Stimulated activated naive B cell treated with anti-CD40 and anti-IgM and Interleukin-4, amounts not matched to agents 10 μg/mL and 1 μg/mL and 100 μg/mL, for 72 hours (primary cell): ENCODE results near the gene PIP5K1C.
A peak's percentile ranks its signal among the peaks of the same experiment; 100 is the strongest.

Experiments used
- ATAC-seq, 2 donors: fragments of 150-1000 bp; cut with Tn5 transposase; replicated peaks; 2 replicates each; pipeline ENCODE4 v1.10.0; 2021; ENCODE audit warnings: moderate library complexity in 1 of 2
- DNase-seq: peaks from one replicate; pipeline ENCODE4 v3.0.0; 2021
- H3K27ac Mint-ChIP-seq: one replicate; pipeline ENCODE4 v1.8.0; 2022; ENCODE audit warnings: mild to moderate bottlenecking, mixed read lengths
- H3K27me3 Mint-ChIP-seq, 2 donors: one replicate each; pipeline ENCODE4 v1.8.0; 2022; ENCODE audit warnings: mixed read lengths in 2 of 2
- H3K36me3 Mint-ChIP-seq, 2 donors: one replicate each; pipeline ENCODE4 v1.8.0; 2022; ENCODE audit warnings: mixed read lengths in 2 of 2, mild to moderate bottlenecking in 1 of 2
- H3K4me1 Mint-ChIP-seq, 2 donors: one replicate each; pipeline ENCODE4 v1.8.0; 2022; ENCODE audit warnings: mixed read lengths in 2 of 2, mild to moderate bottlenecking in 1 of 2
- H3K4me3 Mint-ChIP-seq, 2 donors: one replicate each; pipeline ENCODE4 v1.8.0; 2022; ENCODE audit warnings: mild to moderate bottlenecking in 2 of 2, mixed read lengths in 2 of 2, moderate library complexity in 1 of 2
- H3K9me3 Mint-ChIP-seq, 2 donors: one replicate each; pipeline ENCODE4 v1.8.0; 2022; ENCODE audit warnings: mixed read lengths in 2 of 2, mild to moderate bottlenecking in 1 of 2

The PIP5K1C gene

GRCh38 chr19:3694361-3695123 lies 5.7 kb downstream of the PIP5K1C start:
- Mint-ChIP-seq H3K36me3 (peaks cover 31 to 48% of the 10 kb centered on the region in 2 donors), H3K9me3 (peaks cover 2 to 3% of the 10 kb centered on the region in 2 donors), H3K27ac (peak overlapping the region; percentile 17), H3K27me3 (no peaks in the 10 kb centered on the region), H3K4me3 (no peak overlapping the region), H3K4me1 (peaks cover 46 to 58% of the 10 kb centered on the region in 2 donors)
- ATAC-seq: no peak
- no peak for DNase-seq

- peaks cover 3% of the 10 kb centered on the region in 2 donors for H3K9me3 Mint-ChIP-seq
- no peak for DNase-seq
- H3K4me3 Mint-ChIP-seq: no peak overlapping the region
- peak overlapping the region; percentile 63 for H3K27ac Mint-ChIP-seq
- H3K4me1 Mint-ChIP-seq: peaks cover 41 to 56% of the 10 kb centered on the region in 2 donors
- no peak for ATAC-seq
- peaks cover 32 to 48% of the 10 kb centered on the region in 2 donors for H3K36me3 Mint-ChIP-seq
- H3K27me3 Mint-ChIP-seq: no peaks in the 10 kb centered on the region
Measured at GRCh38 chr19:3693025-3693925, 7.0 kb downstream of the PIP5K1C start.

DNA sequence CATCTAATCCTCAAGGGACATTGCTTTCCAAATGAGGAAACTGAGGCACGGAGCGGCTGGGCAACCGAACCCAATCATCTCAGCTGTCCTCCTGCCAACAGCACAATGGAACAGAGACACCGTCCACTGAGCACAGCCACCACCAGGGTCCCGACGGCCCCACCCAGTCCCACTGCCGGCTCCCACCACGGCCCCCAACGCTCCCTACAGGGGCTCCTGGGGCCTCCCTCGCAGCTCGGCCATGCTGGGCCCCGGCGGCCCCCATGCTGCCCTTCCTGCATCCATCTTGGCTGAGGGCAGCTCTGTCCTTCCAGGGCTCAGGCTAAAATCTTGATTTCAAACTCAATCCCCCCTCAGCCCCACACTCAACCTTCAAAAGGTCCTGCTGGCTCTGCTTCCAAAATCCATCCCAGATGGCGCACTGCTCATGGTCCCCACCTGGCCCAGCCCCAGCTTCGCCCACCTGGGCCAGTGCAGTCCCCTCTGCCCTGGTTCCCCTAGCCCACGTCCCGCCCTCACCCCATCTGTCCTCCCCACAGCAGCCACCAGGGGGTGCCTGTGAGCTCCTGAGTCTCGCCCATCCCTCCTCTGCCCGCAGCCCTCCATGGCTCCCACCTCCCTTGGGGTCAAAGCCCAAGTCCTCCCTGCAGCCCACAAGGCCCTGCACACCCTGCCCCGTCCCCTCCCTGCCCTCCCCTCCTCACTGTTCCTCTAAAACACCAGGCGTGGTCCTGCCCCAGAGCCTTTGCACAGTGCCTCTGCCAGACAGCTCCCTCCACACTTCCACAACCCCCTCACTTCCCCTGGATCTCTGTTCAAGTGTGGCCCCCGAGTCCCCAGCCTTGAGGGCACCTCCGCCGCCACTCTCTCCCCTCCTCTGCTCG lies 7.9 kb downstream of the PIP5K1C start:
- Mint-ChIP-seq H3K9me3 (peaks cover 3% of the 10 kb centered on the region in 2 donors), H3K36me3 (peaks cover 30 to 45% of the 10 kb centered on the region in 2 donors), H3K4me1 (peaks cover 40 to 56% of the 10 kb centered on the region in 2 donors), H3K27me3 (no peaks in the 10 kb centered on the region), H3K27ac (peak overlapping the region; percentile 69), H3K4me3 (no peak overlapping the region)
- ATAC-seq (no peak), DNase-seq (no peak)

DNA sequence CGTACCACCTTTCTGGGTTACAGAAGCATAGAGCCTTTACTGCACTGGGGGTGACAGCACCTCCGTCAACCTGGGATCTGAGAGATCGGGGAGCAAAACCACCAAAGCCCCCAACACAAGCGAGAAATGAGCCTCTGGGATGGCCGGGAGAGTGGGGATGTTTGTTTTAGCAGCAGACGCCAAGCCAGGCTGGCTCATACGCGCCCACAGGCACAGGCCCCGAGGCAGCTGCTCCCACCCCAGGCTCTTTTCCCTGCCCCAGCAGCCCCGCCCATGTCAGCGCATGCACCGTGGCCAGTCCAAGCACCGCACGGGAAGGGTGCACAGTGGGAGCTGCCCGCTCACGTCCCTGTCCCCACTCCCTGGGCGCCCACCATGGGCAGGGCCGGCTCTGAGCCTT lies 8.5 kb downstream of the PIP5K1C start:
- Mint-ChIP-seq H3K4me3 (no peak overlapping the region), H3K9me3 (peaks cover 3% of the 10 kb centered on the region in 2 donors), H3K27me3 (no peaks in the 10 kb centered on the region), H3K27ac (peak overlapping the region; percentile 27), H3K36me3 (peaks cover 29 to 45% of the 10 kb centered on the region in 2 donors), H3K4me1 (peaks cover 43 to 56% of the 10 kb centered on the region in 2 donors)
- DNase-seq: no peak
- no peak for ATAC-seq

GRCh38 chr19:3691372-3691716 lies 8.9 kb downstream of the PIP5K1C start:
- Mint-ChIP-seq H3K9me3 (peaks cover 3% of the 10 kb centered on the region in 2 donors), H3K4me1 (peaks cover 42 to 52% of the 10 kb centered on the region in 2 donors), H3K27me3 (no peaks in the 10 kb centered on the region), H3K27ac (peak overlapping the region; percentile 27), H3K36me3 (peaks cover 28 to 44% of the 10 kb centered on the region in 2 donors), H3K4me3 (no peak overlapping the region)
- ATAC-seq: no peak
- DNase-seq: no peak

DNA sequence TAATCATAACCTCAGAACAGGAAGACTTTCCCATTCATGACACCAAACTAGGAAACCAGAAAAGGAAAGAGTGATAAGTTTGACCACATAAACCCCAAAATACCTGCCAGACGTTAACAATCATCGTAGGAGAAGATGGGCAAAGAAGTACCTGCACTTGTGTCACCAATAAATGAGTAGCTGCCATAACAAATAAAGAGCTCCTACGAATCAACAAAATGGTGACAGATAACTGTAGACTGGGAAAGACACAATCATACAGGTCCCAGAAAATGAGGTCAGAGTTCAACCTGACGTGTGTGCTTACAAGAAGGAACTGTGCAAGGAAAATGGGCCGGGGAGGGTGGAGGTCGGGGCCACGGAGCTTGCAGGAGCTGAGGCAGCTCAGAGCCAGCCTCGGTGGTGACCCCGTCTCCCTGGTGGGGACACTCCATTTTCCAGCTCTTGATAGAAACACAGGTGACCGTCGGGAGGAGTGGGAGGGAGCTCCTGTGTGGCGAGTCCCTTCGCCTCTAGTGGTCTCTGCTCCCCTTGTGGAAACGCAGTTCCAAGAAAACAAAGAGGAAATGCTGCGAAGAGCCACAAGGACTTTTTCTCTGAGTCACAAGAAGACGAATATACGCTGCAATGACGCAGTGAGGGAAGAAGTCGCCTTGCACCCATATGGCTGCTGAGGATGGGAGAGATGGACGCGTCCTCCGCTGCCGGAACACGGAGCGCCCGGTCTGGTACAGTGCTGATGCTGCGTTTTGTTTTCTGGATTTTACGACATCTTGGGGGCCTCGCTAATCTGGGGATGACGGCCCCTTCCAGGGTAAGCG lies 9.5 kb downstream of the PIP5K1C start:
- peaks cover 37 to 46% of the 10 kb centered on the region in 2 donors for H3K4me1 Mint-ChIP-seq
- no peak overlapping the region for H3K4me3 Mint-ChIP-seq
- peaks cover 3% of the 10 kb centered on the region in 2 donors for H3K9me3 Mint-ChIP-seq
- ATAC-seq (no peak), DNase-seq (no peak)
- no peaks in the 10 kb centered on the region for H3K27me3 Mint-ChIP-seq
- H3K36me3 Mint-ChIP-seq: peaks cover 23 to 39% of the 10 kb centered on the region in 2 donors
- no peak overlapping the region for H3K27ac Mint-ChIP-seq

- DNase-seq (peak; percentile 71), ATAC-seq (peak; percentile 61 to 70)
- H3K9me3 Mint-ChIP-seq: peaks cover 3% of the 10 kb centered on the region in 2 donors
- H3K27me3 Mint-ChIP-seq: no peaks in the 10 kb centered on the region
- H3K4me3 Mint-ChIP-seq: peak overlapping the region; percentile 70 to 74
- peaks cover 28 to 48% of the 10 kb centered on the region in 2 donors for H3K36me3 Mint-ChIP-seq
- peaks cover 45 to 59% of the 10 kb centered on the region in 2 donors for H3K4me1 Mint-ChIP-seq
- H3K27ac Mint-ChIP-seq: peak overlapping the region; percentile 92
Measured at GRCh38 chr19:3687774-3688706, 12.2 kb downstream of the PIP5K1C start.

DNA sequence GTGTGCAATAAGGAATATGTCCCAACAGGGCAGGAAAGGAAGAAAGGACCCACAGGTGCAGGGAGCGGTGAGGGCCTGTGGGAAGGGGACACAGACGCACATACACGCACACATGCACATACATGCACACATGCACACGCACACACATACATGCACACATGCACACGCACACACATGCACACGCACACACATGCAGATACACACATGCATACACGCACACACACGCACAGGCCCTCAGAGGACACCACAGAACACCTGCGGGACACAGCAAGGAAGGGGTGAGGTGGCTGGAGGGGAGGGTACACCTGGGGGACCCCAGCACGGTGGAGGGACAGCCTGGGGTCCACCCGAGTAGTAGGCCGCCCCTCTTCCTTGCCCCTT lies 12.9 kb downstream of the PIP5K1C start:
- DNase-seq (no peak), ATAC-seq (peak in 1 of 2 donors; percentile 6)
- Mint-ChIP-seq H3K27ac (no peak overlapping the region), H3K4me1 (peaks cover 42 to 62% of the 10 kb centered on the region in 2 donors), H3K9me3 (peaks cover 3% of the 10 kb centered on the region in 2 donors), H3K4me3 (peak overlapping the region; percentile 62 to 70), H3K36me3 (peaks cover 25 to 42% of the 10 kb centered on the region in 2 donors), H3K27me3 (no peaks in the 10 kb centered on the region)

DNA sequence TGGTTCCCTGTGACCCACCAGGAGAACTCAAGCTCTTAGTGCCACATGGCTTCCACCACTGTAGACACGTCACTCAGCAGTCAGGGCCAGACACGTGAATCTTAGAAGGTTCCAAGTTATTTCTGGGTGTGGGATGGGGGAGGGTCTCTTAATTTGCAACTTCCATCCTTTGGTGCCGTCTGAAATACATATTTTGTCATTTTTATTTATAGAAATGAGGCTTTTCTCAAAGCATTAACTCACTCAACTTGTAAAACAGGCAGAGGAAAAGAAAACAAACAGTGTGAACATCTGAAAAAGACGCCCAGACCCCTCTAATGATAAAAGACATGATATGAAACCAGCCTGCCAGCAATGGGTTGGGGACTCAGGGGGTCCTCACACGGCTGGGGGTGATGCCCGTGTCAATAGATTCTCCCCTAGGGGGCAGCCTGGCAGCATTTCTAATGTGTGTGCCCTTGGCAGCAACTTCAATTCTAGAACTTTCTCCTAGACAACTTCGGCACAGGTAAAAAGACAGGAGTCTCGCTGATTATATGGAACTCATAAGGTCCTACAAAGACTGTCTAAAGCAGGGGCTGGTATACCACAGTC lies 15.4 kb downstream of the PIP5K1C start:
- no peak overlapping the region for H3K4me3 Mint-ChIP-seq
- peaks cover 0 to 3% of the 10 kb centered on the region in 2 donors for H3K9me3 Mint-ChIP-seq
- ATAC-seq: no peak
- no peaks in the 10 kb centered on the region for H3K27me3 Mint-ChIP-seq
- no peak overlapping the region for H3K27ac Mint-ChIP-seq
- no peak for DNase-seq
- peaks cover 16 to 32% of the 10 kb centered on the region in 2 donors for H3K36me3 Mint-ChIP-seq
- peaks cover 34 to 47% of the 10 kb centered on the region in 2 donors for H3K4me1 Mint-ChIP-seq

DNA sequence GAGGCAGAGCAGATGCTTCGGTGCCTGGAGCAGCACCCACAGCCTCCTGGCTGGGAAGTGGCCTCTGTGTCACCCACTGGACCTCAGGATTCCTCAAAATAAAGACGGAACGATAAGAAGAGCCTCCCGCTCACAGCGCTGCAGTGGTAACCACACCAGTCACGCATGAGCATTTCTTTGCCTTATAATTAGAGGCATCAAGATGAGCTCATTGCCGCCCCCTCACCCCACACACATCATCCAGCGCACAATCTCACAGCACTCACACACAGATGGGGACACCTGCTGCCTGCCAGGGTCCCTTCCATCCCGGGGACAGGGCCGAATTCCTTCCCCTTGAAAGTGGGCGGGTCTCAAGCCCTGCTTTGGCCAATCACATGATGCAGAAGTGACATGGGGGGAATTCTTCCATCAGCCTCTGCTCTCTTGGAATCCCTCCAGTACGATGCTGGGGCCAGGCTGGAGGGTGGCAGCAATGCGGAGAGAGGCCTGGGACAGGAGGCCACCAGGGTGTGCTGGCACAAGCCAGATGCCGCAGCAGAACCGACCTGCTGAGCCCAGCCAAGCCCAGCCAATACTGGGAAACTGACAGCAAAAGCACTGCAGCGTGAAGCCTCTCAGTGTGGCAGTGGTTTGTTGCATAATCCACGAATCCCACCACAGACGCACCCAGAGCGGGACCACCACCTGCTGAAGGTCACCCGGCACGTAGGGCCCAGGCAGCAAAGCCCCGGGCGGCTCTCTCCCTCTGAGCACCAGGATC lies 16.0 kb downstream of the PIP5K1C start:
- ATAC-seq (peak; percentile 69 to 76), DNase-seq (peak; percentile 37)
- Mint-ChIP-seq H3K36me3 (peaks cover 17 to 32% of the 10 kb centered on the region in 2 donors), H3K27ac (peak overlapping the region; percentile 76), H3K4me1 (peaks cover 35 to 40% of the 10 kb centered on the region in 2 donors), H3K9me3 (no peaks in the 10 kb centered on the region), H3K27me3 (no peaks in the 10 kb centered on the region), H3K4me3 (peak overlapping the region; percentile 29 to 57)

DNA sequence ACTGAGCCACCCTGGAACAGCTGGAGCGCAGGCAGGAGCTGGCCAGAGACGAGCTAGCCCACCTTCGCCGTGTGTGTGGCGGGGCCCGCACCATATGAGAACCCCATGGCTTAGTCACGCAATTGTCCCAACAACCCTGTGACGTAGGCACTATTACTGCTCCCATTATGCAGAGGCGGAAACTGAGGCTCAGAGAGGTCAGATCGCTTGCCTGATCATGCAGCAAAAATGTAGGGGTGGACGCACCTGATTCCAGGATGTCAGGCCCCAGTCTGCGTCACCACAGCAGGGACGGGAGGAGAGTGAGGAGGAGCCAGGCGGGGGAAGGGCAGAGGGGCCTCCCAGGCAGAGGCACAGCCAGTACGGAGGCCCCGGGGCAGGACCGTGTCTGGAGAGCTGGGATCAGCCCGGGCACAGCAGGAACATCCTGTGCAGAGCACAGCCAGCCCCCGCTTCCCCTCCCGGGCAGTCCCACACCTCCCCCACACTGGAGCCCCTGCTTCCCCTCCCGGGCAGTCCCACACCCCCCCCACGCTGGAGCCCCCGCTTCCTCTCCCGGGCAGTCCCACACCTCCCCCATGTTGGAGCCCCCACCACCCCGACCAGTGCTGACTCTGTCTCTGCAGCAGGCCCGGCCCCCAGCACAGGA lies 16.7 kb downstream of the PIP5K1C start:
- H3K27ac Mint-ChIP-seq: peak overlapping the region; percentile 76
- H3K9me3 Mint-ChIP-seq: no peaks in the 10 kb centered on the region
- peak; percentile 8 to 12 for ATAC-seq
- H3K4me3 Mint-ChIP-seq: peak overlapping the region; percentile 38 to 57
- no peaks in the 10 kb centered on the region for H3K27me3 Mint-ChIP-seq
- peaks cover 34 to 35% of the 10 kb centered on the region in 2 donors for H3K4me1 Mint-ChIP-seq
- no peak for DNase-seq
- H3K36me3 Mint-ChIP-seq: peaks cover 17 to 32% of the 10 kb centered on the region in 2 donors
